K562 (cell line): ENCODE results near the gene DOCK1. TPM values are rescaled to one million over a fixed set of nuclear protein-coding genes. Genes with fewer than 3 reads are reported as not detected.

ENCODE experiments used
- ATAC-seq: fragments of 200-7000 bp; cut with Tn5 transposase; 3 replicates; pipeline ENCODE4 v1.9.1; 2020; ENCODE audit warnings: moderate library complexity
- BruUV-seq: library from RNA; stranded (reverse); fragments of 400-500 nt; replicated peaks from 2 replicates; lab custom pipeline; 2021; lab: Mats Ljungman, UMichigan
- CTCF ChIA-PET: fragments of 300-600 bp; formaldehyde crosslinking; extraction: SDS; loops from one replicate; lab custom pipeline; 2021; ENCODE audit warnings: low intra/inter-chr PET ratio; lab: Yijun Ruan, JAX
- POLR2A ChIA-PET: fragments of 300-600, 350-650 bp; sonication (Branson Sonifier 250); formaldehyde crosslinking; extraction: SDS; loops from one replicate; lab custom pipeline; 2021; ENCODE audit warnings: antibody characterized with exemption, inconsistent platforms; lab: Yijun Ruan, JAX
- DNase-seq, 4 experiments: peaks; one replicate each; pipeline versions ENCODE4 v3.0.0 to v3.0.0-alpha.2; 2011 to 2018; ENCODE audit warnings: low spot score in 3 of 4, mixed read lengths in 3 of 4; ENCODE audit errors: extremely low read depth in 1 of 4
- FAIRE-seq: peaks from 2 replicates; lab custom pipeline; 2011; peaks lifted over from hg19 to GRCh38; lab: Jason Lieb, UNC
- H2AFZ ChIP-seq: 2 replicates; pipeline ENCODE4 v1.6.0; 2011; ENCODE audit warnings: low read depth, low read length, control low read depth, inconsistent platforms
- H3K27ac ChIP-seq: fragments of 200-600 bp; 3 replicates; pipeline ENCODE4 v1.8.0; 2011; ENCODE audit warnings: low read depth, mild to moderate bottlenecking, control low read depth, inconsistent platforms, low read length, moderate library complexity, mixed read lengths; ENCODE audit errors: extremely low read depth
- H3K27me3 ChIP-seq, 2 experiments: fragments of 300-600 bp in 1 of 2; 2 replicates in 1 of 2; 3 replicates in 1 of 2; pipeline versions ENCODE4 v1.6.0 to v1.8.0; 2011; ENCODE audit warnings: inconsistent platforms in 2 of 2, low read length in 2 of 2, mild to moderate bottlenecking in 1 of 2, mixed read lengths in 1 of 2, moderate library complexity in 1 of 2; ENCODE audit not compliant: control insufficient read depth in 2 of 2, insufficient read depth in 2 of 2
- H3K36me3 ChIP-seq: fragments of 300-600 bp; 3 replicates; pipeline ENCODE4 v1.8.0; 2011; ENCODE audit warnings: mild to moderate bottlenecking, low read length, inconsistent platforms; ENCODE audit not compliant: control insufficient read depth, insufficient read depth
- H3K4me1 ChIP-seq, 2 experiments: fragments of 200-600 bp in 1 of 2; replicated peaks in 1 of 2; 2 replicates in 1 of 2; 3 replicates in 1 of 2; pipeline versions ENCODE4 v1.5.1 to v1.8.0; 2011; ENCODE audit warnings: inconsistent platforms in 2 of 2, low read length in 2 of 2, mild to moderate bottlenecking in 1 of 2, mixed read lengths in 1 of 2, moderate library complexity in 1 of 2; ENCODE audit not compliant: control insufficient read depth in 2 of 2, insufficient read depth in 2 of 2
- H3K4me2 ChIP-seq: 2 replicates; pipeline ENCODE4 v1.6.1; 2011; ENCODE audit warnings: low read length, control low read depth, inconsistent platforms, mixed read lengths; ENCODE audit not compliant: insufficient read depth
- H3K4me3 ChIP-seq: fragments of 200-600 bp; sonication (generic), shearing (Covaris generic); 2 replicates; pipeline ENCODE4 v1.5.1; 2016; ENCODE audit warnings: control low read depth, inconsistent platforms
- H3K79me2 ChIP-seq: fragments of 200-600 bp; 3 replicates; pipeline ENCODE4 v1.8.0; 2011; ENCODE audit warnings: low read length, inconsistent platforms; ENCODE audit not compliant: control insufficient read depth, insufficient read depth
- H3K9ac ChIP-seq, 2 experiments: 2 replicates each; pipeline versions ENCODE4 v1.6.0 to v1.6.1; 2011; ENCODE audit warnings: low read depth in 2 of 2, low read length in 2 of 2, control low read depth in 1 of 2, inconsistent platforms in 1 of 2, mild to moderate bottlenecking in 1 of 2, mixed read lengths in 1 of 2; ENCODE audit not compliant: insufficient read depth in 1 of 2
- H3K9me1 ChIP-seq: one replicate; pipeline ENCODE4 v1.6.0; 2011; ENCODE audit warnings: inconsistent platforms, mild to moderate bottlenecking, low read length, moderate library complexity; ENCODE audit not compliant: control insufficient read depth, insufficient read depth
- H3K9me3 ChIP-seq: replicated peaks from 2 replicates; pipeline ENCODE4 v1.5.1; 2011; ENCODE audit warnings: low read depth, low read length, inconsistent platforms; ENCODE audit not compliant: control insufficient read depth, insufficient read depth
- H4K20me1 ChIP-seq: replicated peaks from 2 replicates; pipeline ENCODE4 v1.6.1; 2011; ENCODE audit warnings: low read length, inconsistent platforms, mixed read lengths; ENCODE audit not compliant: control insufficient read depth, insufficient read depth
- C11orf30 ChIP-seq: fragments of 450-650 bp; IDR thresholded peaks from 2 replicates; pipeline ENCODE4 v1.6.1; 2016; ENCODE audit warnings: low read depth, mild to moderate bottlenecking
- ILF3 ChIP-seq: fragments of 450-650 bp; IDR thresholded peaks from 2 replicates; pipeline ENCODE4 v1.6.1; 2018; ENCODE audit warnings: antibody characterized with exemption, mild to moderate bottlenecking, moderate library complexity, borderline replicate concordance
- KLF13 ChIP-seq: fragments of 450-650 bp; IDR thresholded peaks from 2 replicates; pipeline ENCODE4 v1.6.1; 2016; ENCODE audit warnings: missing genetic modification characterization, low read depth, mild to moderate bottlenecking, missing compliant biosample characterization, moderate library complexity, borderline replicate concordance
- MTA2 ChIP-seq: fragments of 450-650 bp; IDR thresholded peaks from 2 replicates; pipeline ENCODE4 v1.6.1; 2016; ENCODE audit warnings: low read depth
- NONO ChIP-seq, 2 experiments: fragments of 200-400 bp in 1 of 2; fragments of 450-650 bp in 1 of 2; formaldehyde crosslinking in 1 of 2; IDR thresholded peaks; 2 replicates each; pipeline ENCODE4 v1.6.1; 2017; ENCODE audit warnings: low read depth in 2 of 2, mild to moderate bottlenecking in 2 of 2, moderate library complexity in 2 of 2, low read length in 1 of 2
- TAF15 ChIP-seq: fragments of 200-400 bp; formaldehyde crosslinking; IDR thresholded peaks from 2 replicates; pipeline ENCODE4 v1.6.1; 2017; ENCODE audit warnings: mild to moderate bottlenecking, low read depth, low read length, moderate library complexity
- U2AF2 ChIP-seq: fragments of 200-400 bp; formaldehyde crosslinking; optimal IDR thresholded peaks from 2 replicates; pipeline ENCODE3; 2017; ENCODE audit warnings: low read depth, mild to moderate bottlenecking, low read length
- ZNF324 ChIP-seq: fragments of 250-450 bp; sonication (Bioruptor Pico); IDR thresholded peaks from 2 replicates; pipeline ENCODE4 v1.4.0; 2020; ENCODE audit warnings: mild to moderate bottlenecking
- ZNF717 ChIP-seq: fragments of 250-450 bp; sonication (Bioruptor Pico); IDR thresholded peaks from 2 replicates; pipeline ENCODE4 v1.5.0; 2021
- WGBS: fragments of 100-300 bp; shearing (Covaris generic); methylation state at CpG from one replicate; pipeline ENCODE4 v1.1.6; 2016; ENCODE audit warnings: low coverage, mixed read lengths; ENCODE audit not compliant: insufficient coverage; ENCODE audit errors: missing lambda C conversion rate; 5-methylcytosine and 5-hydroxymethylcytosine counted together
- in situ Hi-C: fragments of 300-500 bp; cut with MboI; formaldehyde crosslinking; loops from 4 replicates; pipeline ENCODE4 v1.15.0; 2018; ENCODE audit warnings: inconsistent platforms, mixed read lengths
- intact Hi-C: fragments of 100-400 bp; cut with micrococcal nuclease; formaldehyde crosslinking; loops from 2 replicates; pipeline ENCODE4 v1.14.2; 2022
- polyA plus RNA-seq, 8 experiments: library from polyadenylated mRNA; depleted of rRNA in 4 of 8; stranded (reverse) in 5 of 8; unstranded in 3 of 8; fragments of >200 nt; fragmentation: Nextera tagmentation in 2 of 8; fragmentation: Illumina TruSeq in 1 of 8; extraction: Ambion mirVana in 2 of 8; extraction: Trizol in 1 of 8; gene quantifications; 2 replicates each; pipeline versions ENCODE4 v1.2.1 to v1.2.3, GENCODE V29; 2011 to 2014; ENCODE audit warnings: inconsistent platforms in 1 of 8, missing spikeins in 1 of 8
- total RNA-seq, 7 experiments: library from RNA; depleted of rRNA in 6 of 7; stranded (reverse); fragments of >200 nt in 6 of 7; fragmentation: Illumina TruSeq in 2 of 7; extraction: Trizol in 2 of 7; gene quantifications; 2 replicates each; pipeline versions ENCODE4 v1.2.1 to v1.2.3, GENCODE V29; 2011 to 2021; ENCODE audit warnings: low replicate concordance in 1 of 7

DOCK1 gene
- total and polyA plus RNA-seq, 9 of the 15 experiments (the other 6 are each of a cell fraction or from before 2014, with no cell fraction given) = 0.31 TPM; not detected in 8

- no peaks in the 10 kb centered on the region for H3K9me1 ChIP-seq
- H4K20me1 ChIP-seq = no peaks in the 10 kb centered on the region
- H3K4me3 ChIP-seq = no peak overlapping the region
- no peaks in the 10 kb centered on the region for H3K79me2 ChIP-seq
- no peak overlapping the region for H2AFZ ChIP-seq
- ChIA-PET POLR2A (no interaction called here), CTCF (no interaction called here)
- in situ Hi-C loops = no loop called here
- ATAC-seq (no peak), FAIRE-seq (no peak), DNase-seq (no peak)
- WGBS = 0% methylated on average over 4 of the region's 4 CpGs
- H3K9me3 ChIP-seq = no peaks in the 10 kb centered on the region
- no TSS peak for BruUV-seq
- no peak overlapping the region for H3K9ac ChIP-seq
- TF ChIP-seq ILF3 (no peak), ZNF717 (CRISPR knock-in tag) (no peak), C11orf30 (no peak)
- H3K4me2 ChIP-seq = no peak overlapping the region
- intact Hi-C loops = no loop called here
- no peaks in the 10 kb centered on the region for H3K36me3 ChIP-seq
- H3K27ac ChIP-seq = no peak overlapping the region
- no peaks in the 10 kb centered on the region for H3K4me1 ChIP-seq
- no peaks in the 10 kb centered on the region for H3K27me3 ChIP-seq
Observed at GRCh38 chr10:127094984-127095383, 189.8 kb downstream of the DOCK1 start.

DNA sequence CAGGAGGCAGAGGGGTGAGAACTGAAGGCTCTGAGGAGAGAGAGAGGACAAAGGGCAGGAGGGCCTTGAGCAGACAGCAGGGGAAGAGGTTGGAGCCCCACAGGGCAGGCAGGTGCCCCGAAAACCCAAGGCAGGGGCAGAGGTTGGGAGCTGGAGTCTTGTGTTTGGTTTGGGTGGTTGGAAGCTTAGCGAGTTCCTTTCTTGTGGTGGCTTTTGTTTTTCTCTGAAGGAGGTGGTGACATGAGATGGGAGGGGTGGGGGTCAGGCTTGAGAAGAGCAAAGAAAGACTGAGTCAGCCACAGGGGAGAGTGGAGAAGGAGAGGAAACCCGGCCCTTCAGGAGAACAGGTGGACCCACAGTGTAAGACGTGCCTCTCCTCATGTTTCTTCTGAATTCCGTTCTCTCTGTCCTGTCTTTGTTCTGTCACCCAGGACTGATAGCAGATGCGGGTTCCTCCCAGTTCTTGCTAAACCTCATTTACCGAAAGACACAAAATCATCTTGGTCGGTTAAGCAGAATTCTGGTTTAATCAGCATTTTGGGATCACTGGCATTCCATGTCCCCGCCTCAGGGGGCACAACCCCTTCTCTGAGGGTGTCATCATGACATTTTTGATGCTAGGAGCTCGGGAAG is 195.9 kb downstream of the DOCK1 start:
- in situ Hi-C loops (no loop called here), intact Hi-C loops (no loop called here)
- no peaks in the 10 kb centered on the region for H3K4me1 ChIP-seq
- H3K36me3 ChIP-seq = no peaks in the 10 kb centered on the region
- no peak overlapping the region for H3K9ac ChIP-seq
- no peaks in the 10 kb centered on the region for H3K9me3 ChIP-seq
- POLR2A ChIA-PET = no interaction called here
- BruUV-seq = no TSS peak
- FAIRE-seq (no peak), ATAC-seq (no peak), DNase-seq (no peak)
- no peak overlapping the region for H3K4me2 ChIP-seq
- H2AFZ ChIP-seq = no peak overlapping the region
- 2% methylated on average over 7 of the region's 10 CpGs for whole genome bisulfite sequencing
- no peak overlapping the region for H3K27ac ChIP-seq
- H3K4me3 ChIP-seq = no peak overlapping the region
- H3K79me2 ChIP-seq = no peaks in the 10 kb centered on the region
- H4K20me1 ChIP-seq = no peaks in the 10 kb centered on the region
- CTCF ChIA-PET = no interaction called here
- H3K9me1 ChIP-seq = no peaks in the 10 kb centered on the region
- no peaks in the 10 kb centered on the region for H3K27me3 ChIP-seq
- TF ChIP-seq KLF13 (tag) (no peak), MTA2 (no peak), NONO (IDR thresholded peaks at IDR 0.05; ENCODE audit: low read depth in 2 of 2, low read length in 1 of 2) (no peak), TAF15 (no peak), ZNF324 (no peak), U2AF2 (no peak)
- TF ChIP-seq, all 486 proteins: peak for 0
